ENCODE results near the gene MASP2.
"Not testable (repeated sequence)": the region's sequence is repeated elsewhere in the genome, so short reads cannot be mapped to it uniquely, and the experiment has no call there.

MASP2 gene

DNA sequence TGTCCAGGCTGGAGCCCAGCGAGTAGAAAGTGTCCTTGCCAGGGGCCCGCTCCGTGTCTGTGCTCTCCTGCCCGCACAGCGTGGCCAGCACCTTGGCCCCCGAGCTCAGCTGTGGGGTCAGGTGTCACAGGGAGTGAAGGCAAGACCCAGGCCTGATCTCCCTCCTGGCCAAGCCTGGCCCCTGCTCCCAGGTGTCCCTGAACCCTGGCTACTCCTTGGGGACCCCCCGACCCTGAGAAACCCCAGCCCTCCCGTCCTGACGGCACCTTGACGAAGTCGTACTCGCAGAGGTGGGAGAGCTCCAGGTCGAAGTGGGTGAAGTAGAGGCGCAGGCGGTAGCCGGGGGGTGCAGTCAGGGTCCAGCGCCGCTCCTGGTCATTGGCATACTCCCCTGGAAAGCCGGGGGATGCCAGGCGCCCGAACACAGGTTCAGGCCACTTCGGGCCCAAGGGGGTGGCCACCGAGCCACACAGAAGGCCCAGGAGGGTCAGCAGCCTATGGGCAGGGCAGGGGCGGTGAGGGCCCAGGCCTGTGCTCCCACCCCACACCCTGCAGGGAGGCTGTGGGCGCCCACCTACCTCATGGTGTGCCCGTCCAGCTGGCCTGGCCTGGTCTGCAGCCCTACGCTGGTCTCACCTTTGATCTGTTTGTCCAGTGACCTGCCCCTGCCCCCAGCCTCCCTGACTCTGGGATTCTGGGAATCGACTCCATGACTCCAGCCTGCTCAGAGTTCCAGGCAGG lies at the start of gene MASP2:
Gene MASP2 (minus strand): TSS at position 615 of the 741 bp plus-strand sequence. CDS start 32 bp downstream, at position 583.
- DNase-seq = no peak

- not testable (repeated sequence) for DNase-seq
Measured at GRCh38 chr1:11083784-11084183, 36.7 kb upstream of the MASP2 start.

DNA sequence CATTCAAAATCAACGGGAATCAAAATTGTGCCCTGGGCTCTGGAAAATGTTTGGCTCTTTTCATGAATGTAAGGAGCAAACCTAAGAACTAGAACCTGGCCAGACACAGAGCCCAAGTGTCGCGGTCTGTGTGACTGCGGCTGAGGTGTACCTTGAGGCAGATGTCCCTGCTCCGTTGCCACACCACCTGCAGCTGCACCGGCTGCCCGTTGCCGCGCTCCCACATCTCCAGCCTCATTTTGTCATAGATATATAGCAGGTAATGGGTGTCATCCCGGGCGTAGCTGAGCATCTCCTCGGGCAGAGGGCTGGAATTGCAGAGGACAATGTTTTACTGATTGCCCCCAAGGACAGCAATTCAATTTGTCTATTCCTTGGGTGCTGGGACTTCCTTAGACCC lies 33.9 kb upstream of the MASP2 start:
- DNase-seq = no peak

GRCh38 chr1:11078631-11079030 lies 31.6 kb upstream of the MASP2 start:
- DNase-seq = no peak

DNA sequence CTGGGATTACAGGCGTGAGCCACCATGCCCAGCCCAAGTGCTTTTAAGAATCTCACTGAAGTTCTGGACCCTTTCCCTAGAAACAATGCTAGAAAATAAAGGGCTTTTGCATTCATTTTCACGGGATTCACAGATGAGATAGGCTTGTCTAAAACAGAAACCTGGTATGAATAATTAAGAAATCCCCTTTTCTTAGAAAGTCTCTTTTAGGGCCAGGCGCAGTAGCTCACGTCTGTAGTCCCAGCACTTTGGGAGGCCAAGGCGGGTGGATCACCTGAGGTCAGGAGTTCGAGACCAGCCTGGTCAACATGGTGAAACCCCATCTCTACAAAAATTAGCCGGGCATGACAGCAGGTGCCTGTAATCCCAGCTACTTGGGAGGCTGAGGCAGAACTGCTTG lies 26.4 kb upstream of the MASP2 start:
- not testable (repeated sequence) for DNase-seq

DNA sequence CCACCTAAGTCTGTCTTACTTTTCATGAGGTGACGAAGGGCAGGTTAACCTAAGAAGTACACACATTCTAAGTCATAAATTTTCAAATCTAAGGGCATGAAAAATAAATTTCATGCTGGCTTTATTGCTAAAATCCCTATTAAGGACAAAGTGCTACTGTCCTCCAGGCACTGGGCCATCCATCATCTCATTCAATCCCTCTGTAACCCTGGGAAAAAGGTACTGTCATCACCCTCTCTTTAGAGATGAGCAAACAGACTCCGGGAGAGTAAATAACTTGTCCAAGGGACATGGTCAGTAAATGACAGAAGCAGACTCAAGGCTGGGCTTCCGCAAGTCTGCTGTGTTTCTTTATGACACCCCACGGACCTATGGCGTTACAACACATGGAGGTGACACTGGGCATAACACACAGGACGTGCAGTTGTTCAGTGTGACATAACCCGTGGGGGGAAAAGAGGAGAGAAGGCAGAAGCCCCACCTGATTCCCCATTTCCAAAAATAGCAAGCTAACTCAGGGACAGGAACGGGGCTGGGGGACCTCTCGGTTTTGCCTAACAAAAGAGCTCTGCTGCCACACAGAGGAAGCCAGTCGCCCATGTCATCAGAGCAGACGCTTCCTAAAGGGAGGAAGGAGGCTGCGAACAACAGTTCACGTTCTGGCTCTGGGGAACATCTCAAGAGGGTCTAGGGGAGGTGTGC lies 25.3 kb upstream of the MASP2 start:
- DNase-seq = no peak

DNA sequence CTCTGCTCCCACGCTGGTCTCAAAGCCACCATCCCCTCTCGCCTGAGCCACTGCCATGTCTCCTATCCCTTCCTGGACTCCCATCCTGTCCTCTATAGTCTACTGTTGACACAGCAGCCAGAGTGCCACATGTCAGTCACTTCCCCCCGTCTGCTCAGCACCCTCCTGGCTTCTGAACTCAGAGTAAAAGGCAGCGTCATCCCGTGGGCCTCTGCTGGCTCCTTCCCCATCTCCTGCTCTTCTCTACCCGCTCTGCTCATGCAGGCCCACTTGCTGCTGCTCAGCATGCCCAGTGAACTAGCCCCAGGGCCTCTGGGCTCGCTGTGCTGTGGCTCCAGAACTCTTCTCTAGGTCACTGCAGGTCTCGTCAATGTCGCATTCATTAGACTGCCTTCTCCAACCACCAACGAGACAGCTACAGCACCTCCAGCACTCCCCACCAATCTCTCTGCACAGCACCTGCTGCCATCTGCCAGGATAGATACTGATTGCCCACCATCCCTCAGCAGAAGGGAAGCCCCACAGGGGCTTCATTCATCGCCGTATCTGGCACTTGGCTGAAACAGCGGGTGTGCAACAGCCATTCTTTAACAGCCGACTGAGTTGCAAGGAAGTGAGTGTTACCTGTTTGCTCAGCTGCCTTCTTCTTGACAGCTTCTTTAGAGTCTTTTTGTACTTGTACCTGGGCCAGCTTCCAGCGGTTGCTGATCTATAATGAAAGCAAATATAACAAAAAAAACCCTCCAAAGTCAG lies 24.6 kb upstream of the MASP2 start:
- no peak for DNase-seq

- no peak for DNase-seq
Measured at GRCh38 chr1:11070876-11071275, 23.8 kb upstream of the MASP2 start.

- no peak for DNase-seq
Measured at GRCh38 chr1:11068600-11069473, 21.8 kb upstream of the MASP2 start.

- DNase-seq = no peak
Measured at GRCh38 chr1:11067716-11068599, 20.9 kb upstream of the MASP2 start.

GRCh38 chr1:11065796-11066195 lies 18.8 kb upstream of the MASP2 start:
- DNase-seq = no peak

- no peak for DNase-seq
Measured at GRCh38 chr1:11064942-11065341, 17.9 kb upstream of the MASP2 start.

- DNase-seq = not testable (repeated sequence)
Measured at GRCh38 chr1:11063937-11064537, 17.0 kb upstream of the MASP2 start.

DNA sequence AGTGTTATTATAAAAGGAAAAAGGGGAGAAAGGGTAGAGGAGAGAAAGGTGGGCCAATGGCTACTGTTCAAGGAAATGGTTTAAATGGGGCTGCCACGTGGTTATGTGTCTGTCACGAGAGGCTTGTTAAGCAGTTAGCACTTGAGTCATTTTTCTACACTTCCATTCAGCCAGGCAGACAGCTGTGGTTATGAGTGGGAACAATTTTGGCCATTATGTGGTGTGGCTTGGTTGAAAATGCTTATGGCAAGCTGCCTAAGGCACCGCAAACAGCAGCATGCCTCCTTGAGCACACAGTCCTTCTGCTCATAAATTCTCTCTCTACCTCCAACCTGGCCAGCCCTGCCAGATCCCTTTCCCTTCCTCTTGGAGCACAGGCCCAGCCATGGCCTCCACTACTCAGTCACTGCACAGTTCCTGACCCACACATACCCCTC lies 15.9 kb upstream of the MASP2 start:
- no peak for DNase-seq

GRCh38 chr1:11061652-11062365 lies 14.8 kb upstream of the MASP2 start:
- no peak for DNase-seq

DNA sequence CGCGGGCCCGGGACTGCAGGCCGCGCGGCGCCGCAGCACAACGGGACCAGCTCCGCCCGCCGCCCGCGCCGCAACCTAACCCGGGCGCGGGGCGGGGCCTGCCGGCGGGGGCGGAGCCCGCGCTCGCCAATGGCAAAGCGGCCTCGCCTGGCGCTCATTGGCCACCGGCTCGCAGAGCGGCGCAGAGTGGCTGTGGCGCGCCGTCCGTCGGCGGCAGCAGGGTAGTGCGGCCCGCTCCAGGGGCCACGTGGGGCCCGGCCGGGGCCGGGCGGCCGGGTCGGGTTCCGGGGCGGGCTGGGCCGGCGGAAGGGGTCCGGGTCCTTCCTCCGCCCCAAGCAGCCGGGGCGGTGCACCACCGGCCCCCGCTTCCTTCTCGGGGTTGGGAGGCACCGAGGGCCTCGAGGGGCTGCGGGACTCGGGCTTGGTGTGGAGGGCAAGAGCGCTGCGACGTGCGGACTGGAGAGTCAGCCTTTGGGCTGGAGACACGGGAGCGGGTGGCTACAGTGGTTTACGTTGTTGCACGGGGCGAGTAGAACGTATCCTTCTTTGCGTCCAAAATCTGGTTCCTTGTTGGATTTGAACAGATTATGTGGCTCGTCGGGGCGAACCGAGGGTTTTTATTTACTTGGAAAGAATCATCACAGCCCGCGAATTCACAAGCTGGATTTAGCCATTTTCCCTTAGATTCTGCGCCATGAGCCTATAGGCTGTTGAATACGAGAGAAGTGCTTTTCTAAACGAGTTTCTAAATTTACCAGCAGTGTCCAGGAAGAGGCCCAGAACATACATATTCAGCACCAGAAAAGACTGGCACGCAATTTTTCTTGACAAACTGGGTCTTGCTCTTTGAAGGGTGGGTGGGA lies 13.2 kb upstream of the MASP2 start, which contains the start of gene SRM:
Gene SRM (minus strand): TSS at position 51 of the 863 bp plus-strand sequence. CDS start 75 bp downstream, outside the sequence.
- DNase-seq = peak; percentile 97

- DNase-seq = peak; percentile 6
Measured at GRCh38 chr1:11059155-11059967, 12.3 kb upstream of the MASP2 start.

GRCh38 chr1:11058595-11059154 lies 11.6 kb upstream of the MASP2 start:
- no peak for DNase-seq

All from suppressor macrophage treated with lipopolysaccharide for 4 hours (primary cell).